DLD1 (cell line): Measurements from ENCODE around the gene VWA8.
"Not testable (repeated sequence)": the region's sequence is repeated elsewhere in the genome, so short reads cannot be mapped to it uniquely, and the experiment has no call there.

ENCODE experiments used
- in situ Hi-C: cut with HindIII; loops from 2 replicates; pipeline ENCODE4 v1.10.0; 2017; ENCODE audit warnings: low sequenced_read_pairs

The VWA8 gene

GRCh38 chr13:41859565-41859964, 101.3 kb downstream of the VWA8 start:
- in situ Hi-C loops = no loop called here

- in situ Hi-C loops = no loop called here
These were observed 102.1 kb downstream of the VWA8 start for GRCh38 chr13:41858780-41859179.

GRCh38 chr13:41854758-41855157, 106.2 kb downstream of the VWA8 start:
- in situ Hi-C loops = no loop called here

- in situ Hi-C loops = no loop called here
These were observed 109.6 kb downstream of the VWA8 start for GRCh38 chr13:41851351-41851750.

GRCh38 chr13:41848435-41849255, 112.3 kb downstream of the VWA8 start:
- in situ Hi-C loops = no loop called here

- in situ Hi-C loops = no loop called here
These were observed 113.7 kb downstream of the VWA8 start for GRCh38 chr13:41847216-41847615.

- in situ Hi-C loops = no loop called here
These were observed 118.8 kb downstream of the VWA8 start for GRCh38 chr13:41842036-41842620.

- in situ Hi-C loops = no loop called here
These were observed 123.3 kb downstream of the VWA8 start for GRCh38 chr13:41837629-41838028.

GRCh38 chr13:41835871-41836270, 125.0 kb downstream of the VWA8 start:
- in situ Hi-C loops = no loop called here

- in situ Hi-C loops = not testable (repeated sequence)
These were observed 126.2 kb downstream of the VWA8 start for GRCh38 chr13:41834697-41835096.

- in situ Hi-C loops = no loop called here
These were observed 127.1 kb downstream of the VWA8 start for GRCh38 chr13:41833831-41834230.

GRCh38 chr13:41833201-41833600, 127.7 kb downstream of the VWA8 start:
- in situ Hi-C loops = no loop called here

- in situ Hi-C loops = no loop called here
These were observed 133.2 kb downstream of the VWA8 start for GRCh38 chr13:41827507-41828213.

GRCh38 chr13:41825691-41826090, 135.2 kb downstream of the VWA8 start:
- in situ Hi-C loops = no loop called here

GRCh38 chr13:41823476-41823875, 137.4 kb downstream of the VWA8 start:
- in situ Hi-C loops = no loop called here

GRCh38 chr13:41822560-41822959, 138.3 kb downstream of the VWA8 start:
- in situ Hi-C loops = no loop called here

- in situ Hi-C loops = no loop called here
These were observed 139.7 kb downstream of the VWA8 start for GRCh38 chr13:41821238-41821594.

- in situ Hi-C loops = no loop called here
These were observed 140.2 kb downstream of the VWA8 start for GRCh38 chr13:41820581-41821237.

- in situ Hi-C loops = no loop called here
These were observed 144.9 kb downstream of the VWA8 start for GRCh38 chr13:41816057-41816456.

GRCh38 chr13:41813426-41813825, 147.5 kb downstream of the VWA8 start:
- in situ Hi-C loops = no loop called here

- in situ Hi-C loops = no loop called here
These were observed 148.1 kb downstream of the VWA8 start for GRCh38 chr13:41812851-41813250.
